GM12872 (cell line): ENCODE data around the gene THG1L.

Experiments
- CTCF ChIP-seq: IDR thresholded peaks from 3 replicates; pipeline ENCODE4 v1.5.1; 2011; ENCODE audit warnings: low read depth, mild to moderate bottlenecking, low read length, moderate library complexity; ENCODE audit not compliant: insufficient read depth

THG1L gene

GRCh38 chr5:157729858-157730257, 1.4 kb upstream of the THG1L start:
- no peak for TF ChIP-seq CTCF

DNA sequence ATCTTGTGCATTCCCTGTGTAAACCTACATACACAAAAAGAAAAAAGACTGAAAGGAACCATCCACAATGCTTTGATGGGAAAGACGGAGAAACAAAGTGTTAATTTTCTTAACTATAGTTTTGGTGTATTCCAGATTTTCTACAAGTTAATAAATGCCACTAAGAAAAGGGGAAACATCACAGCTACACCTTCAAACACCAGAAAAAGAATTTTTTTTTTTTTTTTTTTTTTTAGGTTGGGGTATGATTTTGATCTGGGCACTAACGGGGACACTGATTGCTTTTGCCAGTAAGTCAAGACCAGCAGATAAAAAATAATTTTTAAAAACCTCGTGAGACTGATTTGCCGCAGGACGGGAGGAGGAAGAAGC, 334 bp upstream of the THG1L start:
- no peak for TF ChIP-seq CTCF

DNA sequence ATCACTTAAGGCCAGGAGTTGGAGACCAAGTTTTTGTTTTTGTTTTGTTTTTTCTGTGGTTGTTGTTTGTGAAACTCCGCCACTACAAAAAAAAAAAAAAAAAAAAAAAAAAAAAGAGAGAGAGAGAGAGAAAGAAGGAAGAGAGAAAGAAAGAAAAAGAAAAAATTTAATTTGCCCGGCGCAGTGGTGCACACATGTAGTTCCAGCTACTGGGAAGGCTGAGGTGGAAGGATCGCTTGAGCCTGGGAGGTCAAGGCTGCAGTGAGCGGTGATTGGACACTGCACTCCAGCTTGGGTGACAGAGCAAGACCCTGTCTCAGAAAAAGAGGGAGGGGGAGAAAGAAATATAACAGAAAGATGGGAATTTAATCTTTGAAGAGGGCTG, 902 bp downstream of the THG1L start:
- no peak for TF ChIP-seq CTCF

DNA sequence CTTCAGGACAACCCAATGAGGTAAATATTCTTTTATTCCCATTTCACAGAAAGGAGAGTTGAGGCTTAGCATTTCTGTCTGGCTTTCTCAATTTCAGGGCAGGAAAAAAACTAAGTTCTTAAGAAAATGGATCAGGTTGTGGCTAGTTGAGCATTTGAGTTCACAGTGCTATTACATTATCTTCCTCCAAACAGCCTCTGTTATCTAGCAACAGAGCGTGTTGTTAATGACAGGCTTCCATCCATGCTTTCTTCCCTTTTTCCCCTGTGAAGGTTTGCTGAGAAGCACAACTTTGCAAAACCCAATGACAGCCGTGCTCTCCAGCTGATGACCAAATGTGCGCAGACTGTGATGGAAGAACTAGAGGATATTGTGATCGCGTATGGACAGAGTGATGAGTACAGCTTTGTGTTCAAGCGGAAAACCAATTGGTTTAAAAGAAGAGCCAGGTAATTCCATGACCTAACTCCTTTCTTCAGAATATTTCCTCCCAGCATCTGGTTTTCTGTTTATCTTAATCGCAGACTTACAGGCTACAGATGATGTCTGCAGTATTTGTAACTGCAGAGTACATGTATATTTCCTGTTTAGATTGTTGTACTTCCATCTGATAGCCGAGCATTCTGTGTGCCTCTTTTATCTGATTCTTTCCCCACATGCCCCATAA, 1.5 kb downstream of the THG1L start:
- TF ChIP-seq CTCF: no peak

DNA sequence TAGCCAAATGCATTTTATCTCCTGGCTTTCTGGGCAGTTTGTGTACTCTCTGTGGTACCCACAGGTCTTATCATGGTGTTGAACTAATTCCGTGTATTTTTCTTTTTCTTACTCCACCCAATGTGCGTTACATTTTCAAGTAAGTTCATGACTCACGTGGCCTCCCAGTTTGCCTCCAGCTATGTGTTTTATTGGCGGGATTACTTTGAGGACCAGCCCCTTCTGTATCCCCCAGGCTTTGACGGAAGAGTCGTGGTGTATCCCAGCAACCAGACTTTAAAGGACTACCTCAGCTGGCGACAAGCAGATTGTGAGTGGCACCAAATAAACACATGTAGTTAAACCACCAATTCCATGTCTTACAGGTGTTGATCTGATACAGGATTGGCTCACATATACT, 3.2 kb downstream of the THG1L start:
- no peak for TF ChIP-seq CTCF

GRCh38 chr5:157735991-157736390, 4.8 kb downstream of the THG1L start:
- no peak for TF ChIP-seq CTCF

DNA sequence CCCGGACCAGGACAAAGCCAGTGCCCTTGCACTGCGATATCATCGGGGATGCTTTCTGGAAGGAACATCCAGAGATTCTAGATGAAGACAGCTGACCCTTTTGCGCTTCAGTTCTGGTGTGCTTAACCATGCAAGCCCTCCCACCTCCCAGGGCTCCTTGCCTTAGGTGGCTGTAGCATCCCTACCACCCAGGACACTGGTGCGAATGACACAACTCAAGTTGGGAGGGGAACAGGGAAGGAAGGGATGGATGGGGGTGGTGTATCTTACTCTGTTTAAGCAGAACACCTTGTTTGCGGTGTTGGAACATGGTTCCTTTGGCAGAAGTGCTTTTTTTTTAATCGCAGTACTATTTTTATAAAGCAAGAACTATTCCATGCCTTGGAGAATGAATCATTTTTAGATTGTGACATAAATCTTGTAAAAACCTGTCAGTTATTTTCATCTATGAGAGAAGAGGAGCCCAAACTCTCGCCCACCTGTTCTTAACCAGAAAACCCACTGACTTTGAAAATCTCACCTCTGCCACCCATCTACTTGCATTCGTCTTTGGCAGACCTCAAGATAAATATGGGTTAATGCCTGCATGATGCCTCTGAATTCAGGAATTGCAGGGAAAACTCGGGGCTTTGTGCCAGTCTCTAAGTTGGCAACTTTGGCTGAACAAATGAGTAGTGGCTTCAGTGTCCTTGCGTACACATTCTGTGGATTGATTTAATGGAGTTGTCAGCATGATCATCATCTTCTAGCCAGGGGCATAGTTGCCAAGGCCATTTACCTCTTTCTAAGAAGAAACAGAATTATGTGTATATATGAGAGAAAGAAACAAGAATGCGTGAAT, 8.4 kb downstream of the THG1L start:
- no peak for TF ChIP-seq CTCF
